GM19452 (cell line): ENCODE measurements around the gene LSG1.

Experiments used
- ATAC-seq: cut with Tn5 transposase; IDR thresholded peaks from one replicate; pipeline ENCODE4 v1.9.1; 2021; ENCODE audit not compliant: unreplicated experiment

The LSG1 gene

DNA sequence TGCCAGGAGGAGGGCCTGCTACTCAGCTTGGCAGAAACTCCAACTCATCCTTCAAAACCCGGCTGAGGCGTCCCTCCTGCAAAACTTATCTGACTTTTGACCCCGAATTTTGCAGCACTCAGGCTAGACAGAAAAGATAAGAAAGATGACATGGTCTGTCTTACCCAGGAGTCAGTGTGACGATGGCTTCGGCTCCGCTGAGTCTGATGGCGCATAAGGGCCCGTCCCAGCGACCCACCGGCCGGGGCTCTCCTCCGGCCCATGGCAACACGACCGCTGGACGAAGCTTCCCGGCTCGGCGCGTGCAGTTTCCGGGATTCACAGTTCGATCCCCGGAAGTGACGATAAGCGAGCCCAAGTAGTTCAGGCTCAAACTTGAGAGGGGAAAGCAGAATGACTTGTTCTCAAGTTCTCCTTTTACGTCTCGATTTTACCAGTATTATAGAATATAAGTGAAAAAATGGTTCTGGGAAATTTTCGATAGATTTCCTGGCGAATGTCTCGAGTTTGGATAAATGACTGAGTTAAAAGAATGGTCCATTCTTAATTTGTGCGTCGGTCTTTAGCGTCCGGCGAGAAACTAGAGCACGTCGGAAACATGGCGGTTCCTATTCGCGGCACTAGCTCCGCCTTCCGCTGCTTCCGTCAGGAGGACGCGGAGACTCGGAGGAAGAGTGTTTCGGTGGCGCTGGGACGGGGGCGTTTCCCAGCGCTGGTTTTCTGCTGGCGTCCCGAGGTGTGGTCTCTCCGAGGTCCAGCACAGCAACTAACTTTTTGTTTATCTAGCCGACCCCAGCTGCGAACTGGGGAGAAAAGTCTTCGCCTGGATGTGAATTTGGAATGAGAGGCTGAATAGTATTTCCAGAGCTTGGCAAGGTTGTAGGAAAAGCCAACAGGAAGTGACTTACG is at the start of gene LSG1:
Gene LSG1 (minus strand): TSS at position 292 of the 909 bp plus-strand sequence. CDS start 29 bp downstream, at position 263.
- ATAC-seq = peak; percentile 87

DNA sequence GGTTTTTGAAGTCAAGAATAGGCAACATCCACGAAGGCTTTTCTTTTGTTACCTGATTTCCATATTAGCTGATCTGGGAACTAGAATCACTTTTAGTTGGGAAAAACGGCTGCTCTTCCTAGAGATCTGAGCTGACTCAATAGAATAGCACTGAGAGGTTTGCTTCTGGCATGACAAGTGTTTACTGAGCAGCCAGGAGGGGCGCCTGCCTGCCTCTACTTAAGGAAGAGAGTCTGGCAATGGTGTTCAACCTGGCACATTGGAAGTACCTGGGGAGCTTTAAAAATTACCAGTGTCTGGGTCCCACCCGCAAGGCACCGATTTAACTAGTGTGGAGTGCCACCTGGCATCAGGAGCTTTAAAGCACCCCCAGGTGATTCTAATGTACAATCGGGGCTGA is 48.1 kb upstream of the LSG1 start:
- ATAC-seq = no peak

DNA sequence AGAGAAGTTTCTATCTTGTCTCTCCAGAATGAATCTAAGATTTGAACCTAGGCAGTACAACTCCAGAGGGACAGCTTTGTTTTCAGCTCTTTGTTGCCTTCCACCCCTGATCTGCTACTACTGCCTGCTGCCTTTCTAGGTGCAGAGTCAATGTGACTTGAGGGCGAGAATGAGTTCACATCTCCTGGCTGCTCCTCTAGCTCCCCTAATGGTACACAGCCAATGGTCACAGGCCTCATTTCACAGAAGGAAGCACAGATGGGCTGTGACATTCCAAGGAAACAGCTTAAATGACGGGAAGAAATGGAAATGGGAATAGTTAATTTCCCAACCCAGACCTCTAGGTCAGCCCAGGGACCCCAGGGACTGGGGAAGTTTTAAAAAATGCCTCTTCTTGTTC is 46.1 kb upstream of the LSG1 start:
- no peak for ATAC-seq

DNA sequence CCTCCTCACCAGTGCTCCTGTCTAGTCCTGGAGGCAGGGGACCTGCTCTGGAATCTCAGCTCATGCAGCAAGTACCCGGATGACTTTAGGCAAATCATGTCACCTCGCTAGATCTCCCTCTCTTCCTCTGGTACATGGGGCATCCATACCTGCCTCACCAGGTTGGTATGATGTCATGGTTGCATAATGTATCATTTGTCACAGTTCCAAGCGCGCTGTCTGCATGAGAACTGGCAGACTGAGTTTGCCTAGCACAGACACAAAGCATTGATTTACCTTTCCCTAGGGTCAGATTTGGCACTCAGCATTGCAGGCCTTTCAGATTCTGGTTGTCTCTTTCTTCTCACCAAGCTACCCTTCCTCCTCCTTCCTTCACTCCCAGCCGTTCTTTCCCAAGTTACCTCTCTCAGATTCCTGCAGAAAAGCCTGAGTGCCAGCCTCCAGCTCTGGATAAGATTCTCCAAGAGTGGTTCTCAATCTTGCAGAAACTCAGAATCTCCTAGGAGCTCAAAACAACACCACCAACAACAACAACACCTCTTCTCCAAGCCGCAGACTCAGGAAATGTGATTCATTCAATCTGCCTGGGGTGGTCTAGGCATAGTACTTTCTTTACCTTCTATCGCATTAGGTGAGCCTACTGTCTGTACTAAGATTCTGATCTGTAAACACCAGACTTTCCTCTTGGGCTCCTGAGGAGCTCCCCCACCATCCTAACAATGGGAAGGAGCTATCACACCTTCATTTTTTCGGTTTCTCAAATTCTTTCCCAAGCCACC is 43.2 kb upstream of the LSG1 start:
- ATAC-seq = no peak

DNA sequence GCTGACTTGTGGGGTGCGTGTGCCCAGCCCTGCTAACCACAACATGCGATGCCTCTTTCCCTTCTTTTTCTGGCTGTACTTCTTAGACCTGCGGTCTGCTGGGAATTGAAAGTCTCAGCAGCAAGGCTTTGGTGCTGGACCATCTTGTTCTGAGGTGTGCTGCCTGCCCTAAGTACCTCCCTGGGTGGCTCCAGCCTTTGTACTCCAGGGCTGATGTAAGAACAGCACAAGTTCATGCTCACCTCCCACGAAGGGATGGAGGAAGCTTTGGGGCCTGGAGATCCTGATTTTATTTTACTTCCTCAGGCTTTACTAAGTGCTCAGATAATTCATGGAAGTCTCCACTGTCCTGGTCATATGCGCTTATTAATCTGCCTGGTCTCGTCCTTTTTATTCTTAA is 42.6 kb upstream of the LSG1 start:
- ATAC-seq = no peak

DNA sequence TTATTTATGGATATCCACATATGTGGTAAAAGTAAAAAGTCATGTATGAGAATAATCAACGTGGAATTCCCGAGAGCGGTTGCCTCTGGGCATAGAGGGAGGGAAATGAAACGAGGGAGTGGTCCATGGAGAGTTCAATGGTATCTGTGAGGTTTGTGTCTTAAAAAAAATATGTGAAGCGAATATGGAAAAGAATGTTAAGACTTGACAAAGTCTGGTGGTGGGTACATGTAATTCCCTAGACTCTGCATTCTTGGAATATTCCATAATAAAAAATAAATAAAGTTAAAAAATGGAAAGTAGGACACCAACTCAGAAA is 42.1 kb upstream of the LSG1 start:
- ATAC-seq = no peak

DNA sequence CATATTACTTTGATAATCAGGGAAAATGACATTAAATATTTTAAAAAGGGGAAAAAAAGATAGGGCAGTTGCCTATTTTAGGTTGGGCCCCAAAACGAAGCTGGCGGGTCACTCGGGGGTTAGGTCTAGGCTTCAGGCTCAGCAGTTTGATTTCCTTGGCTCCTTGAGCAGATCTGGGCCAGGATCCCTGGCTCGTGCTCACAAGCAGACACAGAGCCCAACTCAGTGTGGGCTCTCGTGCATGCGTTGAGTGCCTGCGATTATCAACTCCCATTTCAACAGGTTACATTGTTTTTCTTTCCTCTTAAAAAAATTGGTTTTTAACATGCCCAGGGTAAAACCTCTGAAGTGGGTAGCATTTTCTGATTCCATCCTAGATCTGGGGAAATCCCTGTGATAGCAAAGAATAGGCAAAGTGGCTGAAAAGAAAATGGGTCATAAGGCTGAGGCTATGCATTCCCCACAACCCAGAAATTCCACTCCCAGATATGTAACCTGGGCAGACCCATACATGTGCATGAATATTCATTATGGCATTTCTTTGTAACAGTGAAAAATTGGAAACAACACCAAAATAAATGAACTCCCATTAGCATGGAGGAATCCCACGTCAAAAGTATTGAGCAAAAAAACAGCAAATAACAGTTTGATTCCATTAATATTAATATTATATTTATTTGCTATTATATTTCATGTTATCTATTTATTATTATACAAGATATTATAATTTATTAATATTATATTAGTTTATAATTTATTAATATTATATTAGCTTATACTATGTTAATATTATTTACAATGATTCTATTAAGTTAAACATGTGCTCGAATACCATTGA is 41.5 kb upstream of the LSG1 start:
- ATAC-seq = no peak

DNA sequence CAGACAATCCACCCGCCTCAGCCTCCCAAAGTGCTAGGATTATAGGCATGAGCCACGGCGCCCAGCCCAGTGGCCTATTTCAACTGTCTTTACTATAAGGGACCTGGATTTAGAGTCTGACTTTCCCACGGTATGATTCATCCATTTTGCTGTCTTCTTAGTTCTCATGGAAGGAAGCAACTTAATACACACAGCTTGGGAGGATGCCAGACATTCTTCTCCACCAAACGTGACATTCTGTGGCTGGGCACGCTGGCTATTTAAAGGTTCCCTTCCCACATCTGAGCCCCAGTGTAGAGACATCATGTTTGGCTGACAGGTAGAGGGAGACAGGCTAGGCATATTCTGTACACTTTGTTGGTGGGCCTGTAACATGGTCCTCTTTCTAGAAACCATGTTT is 39.9 kb upstream of the LSG1 start:
- no peak for ATAC-seq

DNA sequence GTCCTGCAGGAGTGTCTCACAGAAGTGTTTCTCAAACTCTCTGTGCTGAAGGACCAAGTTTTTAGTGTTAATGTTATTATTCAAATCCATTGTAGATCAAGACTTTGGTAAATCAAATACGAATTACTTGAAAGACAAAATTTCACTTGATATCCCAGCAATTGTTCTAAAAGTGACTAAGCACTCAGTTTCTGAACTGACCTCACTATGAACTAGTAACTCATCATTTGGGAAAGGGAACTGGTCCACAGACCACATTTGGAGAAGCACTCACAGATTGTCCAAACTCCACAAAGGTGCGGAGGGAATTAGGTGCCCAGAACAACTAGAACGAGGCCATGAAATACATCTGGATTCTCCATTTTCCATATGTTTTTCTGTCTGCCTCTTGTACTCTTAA is 39.3 kb upstream of the LSG1 start:
- no peak for ATAC-seq

DNA sequence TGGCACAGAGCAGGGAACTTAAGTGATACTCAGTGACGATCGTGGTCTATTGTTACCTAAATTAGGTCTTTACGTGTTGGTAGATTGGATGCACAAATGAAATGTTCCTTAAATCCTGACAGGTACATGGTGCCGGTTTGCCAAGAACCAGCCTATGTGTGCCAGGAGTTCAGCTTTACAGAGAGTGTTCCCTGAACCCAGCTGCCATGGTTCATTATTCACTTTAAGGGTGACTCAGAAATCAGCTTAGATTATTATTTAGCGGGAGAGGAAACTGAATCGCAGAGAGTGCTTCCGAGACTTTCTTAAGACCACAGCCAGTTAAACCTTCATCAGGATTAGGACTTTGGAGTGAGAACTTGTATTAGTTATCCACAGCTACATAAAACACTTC is 35.2 kb upstream of the LSG1 start:
- no peak for ATAC-seq

DNA sequence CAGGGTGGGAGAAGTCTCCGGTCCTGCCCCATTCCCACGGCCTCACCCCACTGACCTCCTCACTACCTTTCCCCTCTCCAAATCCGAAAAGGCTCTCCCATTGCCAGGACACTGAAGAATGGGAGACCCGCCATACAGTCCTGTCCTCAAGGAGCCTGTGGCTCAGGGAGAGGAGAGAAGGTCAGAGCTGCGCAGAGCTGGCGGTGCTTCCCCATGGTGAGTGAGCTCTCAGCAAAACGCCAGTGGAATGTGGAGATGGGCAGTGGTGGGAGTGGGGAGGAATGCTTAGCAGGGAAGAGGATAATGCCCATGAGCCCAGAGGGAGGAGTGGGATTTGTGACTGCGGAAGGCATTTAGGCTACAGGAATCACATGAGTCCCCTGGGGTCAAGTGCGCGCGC is 33.8 kb upstream of the LSG1 start:
- ATAC-seq = no peak

DNA sequence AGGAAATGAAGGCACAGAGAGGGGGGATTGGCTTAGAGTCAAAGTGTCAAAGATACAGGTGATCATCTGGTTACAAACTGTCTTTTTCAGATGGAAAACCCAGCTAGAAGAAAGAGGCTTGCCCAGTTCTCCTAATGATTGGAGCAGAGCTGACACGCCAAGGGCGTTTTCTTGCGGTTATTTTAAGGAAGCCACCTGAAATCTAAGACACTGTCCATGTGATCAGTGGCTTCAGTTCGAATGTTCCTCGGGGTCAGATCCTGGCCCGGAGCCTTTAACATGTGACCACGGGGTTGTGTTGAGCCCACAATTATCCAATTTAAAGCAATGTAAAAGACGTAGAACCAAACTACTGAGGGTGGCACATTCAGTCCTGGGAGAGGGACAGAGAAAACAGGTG is 33.2 kb upstream of the LSG1 start:
- no peak for ATAC-seq

DNA sequence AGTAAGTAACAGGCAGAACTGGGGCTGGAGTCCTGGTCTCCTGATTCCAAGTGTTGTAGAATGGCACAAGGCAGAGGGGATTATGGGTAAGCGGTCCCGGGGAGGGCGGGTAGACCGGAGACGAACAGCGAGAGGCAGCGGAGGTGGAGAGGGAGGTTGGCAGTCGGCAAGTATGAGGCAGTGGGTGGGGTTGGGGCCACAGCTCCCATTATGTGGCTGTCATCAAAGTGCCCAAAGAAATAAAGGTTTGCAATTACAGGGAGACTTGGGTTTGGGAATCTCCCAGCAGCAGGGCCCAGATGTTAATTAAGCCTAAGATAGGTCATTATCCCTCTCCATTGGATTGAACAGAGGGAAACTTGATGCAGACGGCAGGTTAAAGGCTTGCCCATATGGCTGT is 30.6 kb upstream of the LSG1 start:
- no peak for ATAC-seq

DNA sequence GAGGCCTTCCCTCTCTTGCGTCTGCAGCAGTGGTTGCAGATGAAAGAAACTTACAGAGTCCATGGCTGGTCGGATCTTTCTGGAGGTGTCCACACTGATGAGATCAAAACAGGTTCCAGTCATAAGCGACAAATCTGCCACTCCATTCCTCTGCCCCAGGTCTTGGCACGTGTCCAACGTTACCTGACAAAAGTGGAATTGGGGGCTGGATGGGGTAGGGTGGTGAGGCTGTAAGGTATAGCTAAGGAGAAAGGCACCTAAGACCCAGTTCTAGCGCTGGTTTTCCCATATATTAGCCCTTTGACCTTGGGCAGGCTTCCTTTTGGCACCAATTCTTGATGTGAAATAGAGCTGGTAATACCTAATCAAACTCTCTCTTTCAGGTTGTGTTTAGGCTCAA is 24.7 kb upstream of the LSG1 start:
- ATAC-seq = no peak

DNA sequence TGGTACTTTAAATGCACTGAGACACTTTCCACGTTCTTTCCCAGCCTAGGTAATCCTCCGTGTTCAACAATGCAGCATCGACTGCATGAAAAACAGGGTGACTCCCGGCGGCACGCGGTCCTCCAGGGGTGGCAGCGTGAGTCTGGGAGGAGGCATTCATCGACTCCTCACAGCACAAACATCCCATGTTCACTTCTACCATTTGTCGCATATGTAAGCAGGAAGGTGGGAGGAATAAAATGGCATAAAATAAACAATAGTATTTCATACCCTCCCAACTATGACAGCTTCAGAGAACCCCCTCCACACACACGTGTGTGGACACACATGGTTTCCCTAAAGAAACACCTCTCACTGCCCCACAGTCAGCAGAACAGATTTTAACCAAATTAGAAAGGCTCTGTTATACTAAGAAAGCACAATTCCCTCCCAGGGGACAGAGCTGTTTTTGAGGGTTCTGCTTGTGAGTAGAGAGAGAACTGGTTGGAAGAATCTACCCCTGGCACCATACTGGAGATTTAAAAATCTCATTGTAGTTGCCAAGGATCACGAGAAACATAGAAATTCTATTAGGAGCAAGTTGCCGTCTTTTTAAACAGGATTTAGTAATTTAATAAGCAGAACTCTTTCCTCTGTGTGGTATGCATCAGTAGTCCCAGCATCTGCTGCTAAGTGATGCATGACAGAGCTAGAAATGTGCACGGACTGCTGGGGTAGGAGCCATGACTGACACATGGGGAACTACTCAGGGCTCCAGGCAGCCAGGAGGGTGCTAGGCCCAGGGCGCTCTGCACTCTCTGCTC is 19.7 kb upstream of the LSG1 start:
- peak; percentile 72 for ATAC-seq

DNA sequence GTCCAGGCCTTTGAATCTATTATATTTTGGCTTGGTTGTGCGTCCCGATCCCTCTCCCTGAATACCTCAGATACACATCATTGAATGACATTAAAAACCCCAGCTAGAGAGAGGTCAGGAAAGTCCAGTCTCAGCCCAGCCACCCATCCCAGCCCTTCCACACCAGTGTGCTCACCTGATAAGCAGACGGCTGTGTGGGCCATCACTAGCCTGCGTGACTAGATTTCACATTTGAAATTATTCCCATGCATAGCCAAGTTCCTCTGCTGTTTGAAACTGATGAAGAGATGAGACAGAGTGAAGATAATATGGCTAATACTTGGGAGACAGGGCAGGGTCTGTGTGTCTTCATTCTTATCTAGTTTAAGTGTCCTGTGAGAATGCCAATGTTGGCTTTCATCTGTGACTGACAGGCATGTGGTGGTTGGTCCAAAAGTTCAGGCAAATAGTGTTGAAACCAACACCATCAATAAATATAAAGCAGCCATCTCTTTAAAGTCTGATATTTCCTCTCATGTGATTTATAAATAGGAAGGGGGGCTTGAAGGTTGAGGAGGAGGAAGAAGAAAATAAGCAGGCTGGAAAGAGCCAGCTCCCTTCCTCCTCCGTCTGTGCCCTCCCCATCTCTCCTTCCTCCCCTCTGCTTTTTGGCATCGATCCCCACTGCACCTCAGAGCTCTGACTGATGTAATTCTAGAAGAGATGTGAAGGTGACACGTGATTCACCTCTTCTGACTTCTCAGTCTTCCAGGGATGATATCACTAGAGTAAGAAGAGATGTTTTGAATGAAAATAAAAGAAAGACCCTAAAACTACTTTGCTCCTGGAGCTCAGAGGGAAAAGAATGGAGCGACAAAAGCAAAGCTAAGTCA is 18.7 kb upstream of the LSG1 start:
- ATAC-seq = no peak

DNA sequence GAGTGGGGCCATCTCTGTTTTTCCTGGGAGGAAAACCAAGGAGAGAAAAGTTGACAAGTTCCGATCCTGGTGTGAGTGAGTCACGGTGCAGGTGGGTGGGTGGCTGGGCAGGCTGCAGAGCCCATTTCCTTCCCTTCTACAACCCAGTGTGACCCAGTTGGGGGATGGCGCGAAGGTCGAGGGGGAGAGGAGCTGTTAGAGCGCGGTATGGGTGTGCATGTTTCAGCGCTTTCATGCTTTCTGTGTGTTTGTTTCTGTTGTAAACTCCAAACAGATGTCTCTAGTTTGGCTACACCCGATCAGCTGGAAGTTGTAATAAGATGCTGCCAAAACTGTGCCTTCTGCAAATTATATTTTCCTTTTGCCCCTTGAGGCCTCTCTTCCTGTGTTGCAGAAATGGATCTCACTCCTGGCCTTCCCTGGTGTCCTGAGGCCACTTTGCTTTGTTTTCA is 17.5 kb upstream of the LSG1 start:
- ATAC-seq = no peak

DNA sequence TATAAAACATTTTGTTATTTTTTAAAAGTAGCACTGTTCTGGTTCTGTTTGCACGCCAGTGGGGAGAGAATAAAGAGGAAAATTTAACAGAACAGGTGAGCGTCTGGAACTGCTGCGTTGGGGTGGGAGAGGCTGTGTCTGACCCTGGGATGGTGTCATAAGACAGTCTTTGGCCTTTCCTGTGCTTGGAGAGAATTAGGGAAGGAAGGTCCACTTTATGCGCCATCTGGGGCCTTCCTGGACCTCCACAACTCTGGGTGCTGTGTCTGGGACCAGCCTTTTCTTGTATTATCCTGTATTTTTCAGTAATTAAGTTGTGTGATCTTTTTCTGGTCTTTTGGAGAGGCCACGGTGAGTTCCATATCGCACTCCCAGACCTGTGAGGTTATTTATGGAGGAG is 17.0 kb upstream of the LSG1 start:
- no peak for ATAC-seq

DNA sequence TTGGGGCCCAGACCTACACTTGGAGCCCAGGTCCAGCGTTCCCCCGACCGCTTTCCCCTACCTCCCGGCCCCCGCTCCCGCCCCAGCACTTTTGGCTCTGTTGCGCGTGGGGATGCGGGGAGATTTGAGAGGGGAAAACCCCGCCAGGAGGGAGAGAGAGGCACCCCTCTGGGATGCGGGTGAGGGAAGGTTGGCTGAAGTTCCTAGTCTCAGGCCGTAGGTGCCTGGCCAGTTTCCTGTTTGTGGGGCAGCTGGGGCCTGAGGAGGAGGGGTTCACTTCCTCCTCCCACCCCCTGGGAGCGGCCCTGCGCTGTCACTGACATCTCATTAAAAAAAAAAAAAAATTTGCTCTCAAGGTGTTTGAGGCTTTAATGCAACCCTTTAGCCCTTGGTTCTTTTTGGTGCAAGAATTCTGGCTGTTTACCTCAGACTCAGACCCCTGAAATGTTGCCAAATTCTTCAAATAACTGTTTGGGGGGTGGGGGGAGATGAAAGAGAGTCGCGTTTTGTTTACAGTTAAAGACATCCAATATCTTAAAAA is 16.3 kb upstream of the LSG1 start:
- ATAC-seq = peak; percentile 30
